HG02571 (cell line): ENCODE results near the gene ANKRD9.

ENCODE experiments used
- ATAC-seq: cut with Tn5 transposase; IDR thresholded peaks from one replicate; pipeline ENCODE4 v1.9.1; 2021; ENCODE audit warnings: mild to moderate bottlenecking, moderate library complexity; ENCODE audit not compliant: unreplicated experiment

The ANKRD9 gene

DNA sequence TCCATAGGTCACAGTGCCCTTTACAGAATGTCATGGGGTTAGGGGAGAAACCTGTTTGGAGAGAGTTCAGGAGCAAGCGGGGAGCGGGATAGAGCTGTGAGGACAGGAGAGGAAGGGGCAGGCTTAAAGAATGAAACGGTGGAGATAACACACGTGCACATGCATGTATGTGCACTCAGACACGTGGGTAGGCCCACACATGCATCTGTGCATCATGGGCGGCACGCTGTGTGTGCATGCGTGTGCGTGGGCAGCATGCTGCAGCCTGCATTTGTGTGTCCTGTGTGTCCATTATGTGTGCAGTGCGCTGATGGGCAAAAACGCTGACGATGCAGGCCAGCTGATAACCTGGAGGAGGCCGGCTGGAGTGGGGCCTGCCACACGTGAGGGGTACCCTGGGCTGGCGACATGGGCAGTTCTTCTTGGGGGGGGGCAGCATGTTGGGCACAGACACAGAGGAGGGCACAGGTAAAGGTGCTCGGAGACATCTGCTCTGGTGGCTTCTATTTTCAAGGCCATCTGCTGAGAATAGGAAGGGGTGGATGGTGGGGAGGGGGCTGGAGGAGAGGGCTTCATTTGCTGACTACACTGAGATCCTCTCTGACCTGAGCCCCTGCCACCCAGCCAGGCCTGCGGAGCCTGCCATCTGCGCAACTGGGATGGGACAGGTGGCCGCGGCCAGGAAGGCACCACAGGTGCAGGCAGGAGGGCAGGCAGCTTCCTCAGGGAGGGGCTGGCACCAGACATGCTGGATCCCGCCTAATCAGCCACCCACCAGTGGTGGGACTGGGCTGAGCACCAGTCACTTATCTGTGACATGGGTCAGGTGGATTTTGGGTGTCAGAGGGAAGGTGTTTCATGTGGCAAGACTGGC is 4.6 kb upstream of the ANKRD9 start:
- no peak for ATAC-seq

DNA sequence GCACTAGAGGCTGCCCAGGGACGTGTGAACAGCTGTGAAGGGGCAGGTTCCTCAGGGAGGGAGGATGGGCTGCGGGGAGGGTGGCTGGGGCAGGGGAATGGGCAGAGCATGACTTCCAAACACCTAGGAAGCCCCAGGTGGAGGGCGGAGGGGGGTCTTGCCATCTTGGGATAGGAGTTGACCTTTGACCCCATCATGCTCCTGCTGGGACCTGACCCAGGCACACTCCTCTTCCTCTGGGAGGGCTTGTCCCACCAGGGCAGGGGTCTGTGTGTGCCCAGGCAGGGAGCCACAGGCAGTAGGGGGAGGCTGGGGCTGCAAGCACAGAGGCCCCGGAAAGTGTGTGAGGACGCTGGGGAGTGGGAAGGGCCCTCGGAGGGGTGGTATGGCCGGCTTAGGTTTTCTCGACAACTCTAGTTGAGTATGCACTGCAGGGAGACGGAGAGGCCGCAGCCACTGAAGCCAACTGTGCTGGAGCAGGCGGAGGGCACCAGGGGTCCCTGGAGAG is 3.3 kb upstream of the ANKRD9 start:
- no peak for ATAC-seq

DNA sequence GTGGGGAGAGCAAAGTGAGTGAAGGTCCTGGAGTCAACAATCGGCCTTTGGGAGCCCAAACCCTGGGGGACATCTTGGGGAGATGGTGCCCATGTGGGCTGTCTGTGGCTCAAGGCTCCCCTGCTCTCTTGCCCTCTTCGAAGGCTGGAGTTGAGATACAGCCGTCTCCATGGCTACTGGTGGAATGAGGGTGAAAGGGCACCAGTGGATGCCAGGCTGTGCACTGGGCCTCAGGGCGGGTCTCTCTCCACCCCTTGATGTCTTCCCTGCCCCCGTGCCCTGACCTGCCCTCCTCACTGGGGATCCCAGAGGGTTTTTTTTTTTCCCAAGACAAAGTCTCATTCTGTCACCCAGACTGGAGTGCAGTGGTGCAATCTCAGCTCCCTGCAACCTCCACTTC is 2.0 kb upstream of the ANKRD9 start:
- ATAC-seq, result no peak

- ATAC-seq, result no peak
These were observed 1.3 kb upstream of the ANKRD9 start for GRCh38 chr14:102510616-102511520.

GRCh38 chr14:102508774-102509745 is 516 bp downstream of the ANKRD9 start:
- no peak for ATAC-seq

- ATAC-seq, result no peak
These were observed 1.2 kb downstream of the ANKRD9 start for GRCh38 chr14:102508410-102508773.

- no peak for ATAC-seq
These were observed 1.7 kb downstream of the ANKRD9 start for GRCh38 chr14:102507857-102508312.

- no peak for ATAC-seq
These were observed 2.3 kb downstream of the ANKRD9 start for GRCh38 chr14:102507081-102507856.

GRCh38 chr14:102506626-102506925 is 3.0 kb downstream of the ANKRD9 start:
- ATAC-seq, result no peak

DNA sequence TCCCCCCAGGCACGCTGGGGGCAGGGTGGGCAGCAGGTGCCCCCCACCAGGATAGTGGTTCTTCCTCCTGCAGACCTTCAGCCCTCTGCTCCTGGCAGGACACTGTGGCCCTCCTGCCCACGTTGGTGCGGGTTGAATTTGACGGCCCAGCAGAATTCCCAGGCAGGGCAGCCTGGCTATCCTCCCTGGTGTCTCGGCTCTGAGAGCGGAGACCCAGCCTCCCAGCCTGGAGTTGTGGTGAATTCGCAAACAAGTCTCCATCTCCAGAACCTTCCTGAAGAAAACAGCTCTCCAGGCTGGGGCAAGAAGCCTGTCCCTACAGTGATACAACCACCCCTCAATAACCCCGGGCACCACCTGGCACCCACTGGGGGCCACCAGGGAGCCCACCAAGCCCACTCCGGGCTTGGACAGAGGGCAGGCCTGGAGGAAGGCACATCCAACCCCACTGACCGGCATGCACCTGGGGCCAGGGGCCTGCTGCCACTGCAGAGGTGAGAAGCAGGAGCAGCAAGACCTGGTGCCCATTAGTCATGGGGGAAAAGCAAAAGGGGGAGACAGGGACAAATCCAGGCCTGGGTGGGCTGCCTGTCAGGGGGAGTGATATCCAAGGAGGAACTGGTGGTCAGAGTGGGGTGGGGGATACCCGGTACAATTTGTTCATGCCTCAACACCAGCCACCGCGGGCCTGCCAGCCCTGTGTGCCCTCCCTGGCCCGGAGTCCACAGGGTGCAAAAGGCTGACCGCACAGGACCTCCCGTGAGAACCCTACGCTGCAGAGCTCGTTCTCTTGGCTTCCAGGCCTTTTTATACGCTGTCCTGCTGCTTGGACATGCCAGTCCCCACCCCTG is 3.6 kb downstream of the ANKRD9 start:
- ATAC-seq, result no peak

- ATAC-seq, result no peak
These were observed 4.5 kb downstream of the ANKRD9 start for GRCh38 chr14:102505000-102505619.

- no peak for ATAC-seq
These were observed 5.1 kb downstream of the ANKRD9 start for GRCh38 chr14:102504328-102504999.

DNA sequence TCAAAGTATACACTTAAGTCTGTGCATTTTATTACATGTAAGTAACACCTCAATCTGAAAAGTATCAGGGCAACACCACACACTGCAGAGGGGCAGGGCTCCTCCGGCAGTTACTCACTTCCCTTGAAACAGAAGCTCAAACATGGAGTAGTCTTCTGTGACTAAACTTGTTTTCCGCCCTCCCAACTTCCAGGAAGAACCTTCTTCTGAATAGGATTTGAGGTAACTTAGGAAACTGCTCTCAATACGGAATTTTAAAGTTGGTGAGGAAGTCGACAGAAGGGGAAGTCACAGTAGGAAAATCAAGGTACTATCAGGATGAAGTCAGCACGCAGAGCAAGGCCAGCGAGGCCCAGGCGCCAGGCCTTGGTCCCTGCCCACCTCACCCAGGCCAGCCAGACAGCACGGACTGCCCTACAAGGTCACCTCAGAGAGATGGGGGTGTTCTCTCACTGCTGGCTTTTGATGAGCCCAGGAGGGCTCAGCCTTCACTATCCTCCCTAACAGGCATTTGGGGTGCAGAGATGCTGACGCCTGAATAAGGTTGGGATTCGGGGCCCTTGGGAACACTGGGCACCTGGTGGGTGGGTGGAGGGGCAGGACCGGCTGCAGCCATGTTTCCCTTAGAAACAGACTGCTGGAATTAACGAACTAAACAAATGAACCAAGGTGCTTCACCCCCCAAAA is 5.8 kb downstream of the ANKRD9 start:
- no peak for ATAC-seq

GRCh38 chr14:102502571-102502970 is 7.0 kb downstream of the ANKRD9 start:
- no peak for ATAC-seq

DNA sequence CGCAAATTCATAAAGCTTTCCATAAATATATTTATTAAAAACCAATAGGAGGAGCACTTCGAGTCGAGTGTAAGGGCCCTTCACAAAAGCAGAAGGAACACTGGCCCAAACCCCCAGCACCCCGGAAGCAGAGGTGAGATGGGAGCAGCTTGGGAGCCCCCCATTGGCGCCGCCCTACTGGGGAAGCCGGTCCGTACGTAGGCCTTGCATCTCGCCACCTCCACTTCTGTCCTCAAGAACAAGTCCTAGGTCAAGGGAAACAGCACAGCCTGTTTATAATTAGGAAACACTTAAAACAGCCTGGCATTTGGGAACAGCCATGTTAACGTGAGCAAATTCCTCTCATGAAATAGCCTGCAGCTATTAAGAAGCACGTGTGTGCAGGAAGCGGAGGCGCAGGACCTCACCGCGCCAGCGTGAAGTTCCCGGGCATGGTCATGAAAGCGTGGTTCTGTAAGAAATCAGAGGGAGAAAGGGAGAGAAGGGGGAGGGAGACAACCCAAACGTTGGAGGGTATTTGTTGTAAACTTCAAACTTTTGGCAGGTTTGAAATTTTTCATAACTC is 7.7 kb downstream of the ANKRD9 start:
- no peak for ATAC-seq

DNA sequence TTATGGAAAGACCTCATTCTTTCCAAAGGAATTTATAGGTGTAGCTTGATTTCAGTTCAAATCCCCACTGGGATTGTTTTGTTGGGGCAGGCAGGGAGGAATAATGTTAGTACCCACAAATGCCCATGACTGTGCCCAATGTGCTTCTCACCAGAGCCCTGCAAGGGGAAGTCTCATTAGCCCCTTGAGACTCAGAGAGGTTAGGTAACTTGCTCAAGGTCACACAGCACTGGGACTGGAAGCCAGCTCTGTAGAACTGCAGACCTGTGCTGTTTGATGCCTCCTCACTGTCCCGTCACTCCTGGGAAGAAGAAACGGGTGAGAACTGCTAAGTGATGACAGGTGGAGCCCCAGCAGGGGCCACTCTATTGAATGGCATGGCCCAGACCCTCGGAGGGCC is 8.9 kb downstream of the ANKRD9 start:
- ATAC-seq, result no peak

- ATAC-seq, result no peak
These were observed 9.4 kb downstream of the ANKRD9 start for GRCh38 chr14:102500158-102500662.
